ENCODE measurements around the gene AFF3. TPM values are rescaled to one million over a fixed set of nuclear protein-coding genes. Genes with fewer than 3 reads are reported as not detected.

The AFF3 gene
- total and polyA plus RNA-seq, 2 of the 4 experiments (the other 2 are of a cell fraction) = 12.9 to 14.3 TPM

- H2AFZ ChIP-seq (replicated peaks; ENCODE audit: low read length, poor library complexity) = no peak overlapping the region
- no peaks in the 10 kb centered on the region for H3K9me1 ChIP-seq (ENCODE audit: insufficient read depth, low read length)
- H3K4ac ChIP-seq (ENCODE audit: low read depth, low read length) = no peak overlapping the region
- no peak overlapping the region for H4K8ac ChIP-seq (ENCODE audit: low read depth in 2 of 2, low read length in 2 of 2)
- peaks cover 2% of the 10 kb centered on the region; the same call in 1 of the 2 replicates for H3K4me1 ChIP-seq (ENCODE audit: control insufficient read depth, insufficient read depth, low read length)
- H3K27ac ChIP-seq (ENCODE audit: insufficient read depth, low read length) = no peak overlapping the region
- ChIA-PET POLR2A (ENCODE audit: unreplicated experiment) (no interaction called here), CTCF (no interaction called here)
- no peak overlapping the region for H3K14ac ChIP-seq (replicated peaks; ENCODE audit: low read depth, low read length)
- ATAC-seq (ENCODE audit: low read depth) = no peak
- BruUV-seq (replicated peaks) = no TSS peak
- DNase-seq = no peak
- no peaks in the 10 kb centered on the region for H3K27me3 ChIP-seq (ENCODE audit: control insufficient read depth, insufficient read depth, low read length)
- TF ChIP-seq RCOR1 (IDR thresholded peaks at IDR 0.05; ENCODE audit: insufficient replicate concordance, low read length) (no peak), CEBPB (IDR thresholded peaks at IDR 0.05; ENCODE audit: low read depth, low read length) (no peak), MAZ (IDR thresholded peaks at IDR 0.05; ENCODE audit: borderline replicate concordance, low read depth, low read length) (no peak), SMC3 (IDR thresholded peaks at IDR 0.05; ENCODE audit: low read depth, low read length) (no peak), MAFK (IDR thresholded peaks at IDR 0.05; ENCODE audit: low read depth, low read length) (no peak), POLR2A (IDR thresholded peaks at IDR 0.05; ENCODE audit: low read depth, low read length) (no peak), FOS (IDR thresholded peaks at IDR 0.05; ENCODE audit: low read depth, low read length) (no peak), ELK1 (IDR thresholded peaks at IDR 0.05; ENCODE audit: borderline replicate concordance, low read depth, low read length) (no peak), NFE2L2 (IDR thresholded peaks at IDR 0.05; ENCODE audit: low read depth, low read length) (no peak), RAD21 (IDR thresholded peaks at IDR 0.05; ENCODE audit: low read length) (no peak), USF2 (IDR thresholded peaks at IDR 0.05; ENCODE audit: low read depth, low read length) (no peak), CHD1 (IDR thresholded peaks at IDR 0.05; ENCODE audit: low read depth, low read length) (no peak), RFX5 (IDR thresholded peaks at IDR 0.05; ENCODE audit: low read depth, low read length) (no peak), BHLHE40 (IDR thresholded peaks at IDR 0.05; ENCODE audit: low read depth, low read length) (no peak), MXI1 (IDR thresholded peaks at IDR 0.05; ENCODE audit: borderline replicate concordance, low read depth, low read length) (no peak)
- TF ChIP-seq, protein P1, sequence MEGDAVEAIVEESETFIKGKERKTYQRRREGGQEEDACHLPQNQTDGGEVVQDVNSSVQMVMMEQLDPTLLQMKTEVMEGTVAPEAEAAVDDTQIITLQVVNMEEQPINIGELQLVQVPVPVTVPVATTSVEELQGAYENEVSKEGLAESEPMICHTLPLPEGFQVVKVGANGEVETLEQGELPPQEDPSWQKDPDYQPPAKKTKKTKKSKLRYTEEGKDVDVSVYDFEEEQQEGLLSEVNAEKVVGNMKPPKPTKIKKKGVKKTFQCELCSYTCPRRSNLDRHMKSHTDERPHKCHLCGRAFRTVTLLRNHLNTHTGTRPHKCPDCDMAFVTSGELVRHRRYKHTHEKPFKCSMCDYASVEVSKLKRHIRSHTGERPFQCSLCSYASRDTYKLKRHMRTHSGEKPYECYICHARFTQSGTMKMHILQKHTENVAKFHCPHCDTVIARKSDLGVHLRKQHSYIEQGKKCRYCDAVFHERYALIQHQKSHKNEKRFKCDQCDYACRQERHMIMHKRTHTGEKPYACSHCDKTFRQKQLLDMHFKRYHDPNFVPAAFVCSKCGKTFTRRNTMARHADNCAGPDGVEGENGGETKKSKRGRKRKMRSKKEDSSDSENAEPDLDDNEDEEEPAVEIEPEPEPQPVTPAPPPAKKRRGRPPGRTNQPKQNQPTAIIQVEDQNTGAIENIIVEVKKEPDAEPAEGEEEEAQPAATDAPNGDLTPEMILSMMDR (conservative IDR thresholded peaks at IDR 0.05; ENCODE audit: low read depth, low read length) = no peak
- no peak overlapping the region for H3K9ac ChIP-seq (ENCODE audit: low read depth, low read length)
- peaks cover 22% of the 10 kb centered on the region for H3K36me3 ChIP-seq (ENCODE audit: control insufficient read depth, insufficient read depth, low read length)
- WGBS, 2 experiments (ENCODE audit: extremely low coverage in 2 of 2, insufficient read length in 1 of 2) = 100% methylated on average over 1 of the region's 4 CpGs; no CpG with 5 or more reads in 1 of the 2 experiments
- H2BK15ac ChIP-seq (ENCODE audit: low read depth, low read length) = no peak overlapping the region
- no peak overlapping the region for H3K56ac ChIP-seq (ENCODE audit: extremely low read depth, insufficient read depth, low read length)
- H2AK5ac ChIP-seq (ENCODE audit: low read depth, low read length) = no peak overlapping the region
- H3K4me3 ChIP-seq (ENCODE audit: insufficient read depth, low read depth, low read length) = no peak overlapping the region
- dilution Hi-C loops (cut with HindIII; ENCODE audit: low sequenced_read_pairs, unreplicated experiment) (no loop called here), in situ Hi-C loops (cut with MboI; ENCODE audit: low sequenced_read_pairs) (no loop called here), intact Hi-C loops (cut with micrococcal nuclease) (loop anchor here (10.0 kb wide), 1 partner anchor 813 kb away; no protein-coding TSS in a partner anchor)
- no peak overlapping the region for H2AK9ac ChIP-seq (replicated peaks; ENCODE audit: low read depth, low read length, poor library complexity)
- no peak overlapping the region for H2BK5ac ChIP-seq (ENCODE audit: low read depth, low read length, poor library complexity, severe bottlenecking)
- H3K4me2 ChIP-seq (ENCODE audit: low read depth, low read length) = no peak overlapping the region
- H3K9me3 ChIP-seq (ENCODE audit: control insufficient read depth, insufficient read depth, low read length) = no peaks in the 10 kb centered on the region
- H3K79me1 ChIP-seq (ENCODE audit: low read depth in 1 of 2, low read length in 2 of 2) = no peaks in the 10 kb centered on the region; a peak in 1 of 4 replicates
- H4K91ac ChIP-seq (ENCODE audit: insufficient read depth, low read depth, low read length) = no peak overlapping the region
- H2BK120ac ChIP-seq (ENCODE audit: low read depth, low read length) = no peak overlapping the region
- H3K23ac ChIP-seq (ENCODE audit: low read depth, low read length) = no peak overlapping the region
- no peak overlapping the region for H2BK20ac ChIP-seq (ENCODE audit: low read depth, low read length)
- no peak overlapping the region for H4K5ac ChIP-seq (ENCODE audit: low read depth, low read length)
- no peak overlapping the region for H3K18ac ChIP-seq (ENCODE audit: low read depth, low read length)
- no peaks in the 10 kb centered on the region for H4K20me1 ChIP-seq (ENCODE audit: insufficient read depth, low read length)
Measured at GRCh38 chr2:99571533-99571932, 570.9 kb downstream of the AFF3 start.

Data from IMR-90 (cell line).